CD4-positive, alpha-beta T cell (primary cell): Measurements from ENCODE around the gene TTC29. TPM values are rescaled to one million over a fixed set of nuclear protein-coding genes. Genes with fewer than 3 reads are reported as not detected.

Experiments used
- ATAC-seq: fragments of 200-7000 bp; cut with Tn5 transposase; one replicate; pipeline ENCODE4 v1.10.0; 2022; ENCODE audit warnings: mild to moderate bottlenecking; ENCODE audit not compliant: poor library complexity
- CTCF ChIA-PET: fragments of 350-600 bp; sonication (Branson Sonifier 250); formaldehyde crosslinking; loops from one replicate; lab custom pipeline; 2021; ENCODE audit warnings: antibody characterized with exemption, inconsistent platforms; lab: Charles Lee
- POLR2A ChIA-PET: fragments of 350-600 bp; sonication (Branson Sonifier 250); formaldehyde crosslinking; loops from one replicate; lab custom pipeline; 2021; ENCODE audit warnings: antibody characterized with exemption, inconsistent platforms; lab: Charles Lee
- DNase-seq, 14 experiments: peaks; one replicate each; pipeline ENCODE4 v3.0.0-alpha.2; 2013 to 2020; ENCODE audit warnings: mixed read lengths in 2 of 14
- H3K27ac ChIP-seq, 2 donors: one replicate each; pipeline versions ENCODE4 v1.5.1 to v1.7.0; 2013; ENCODE audit warnings: low read length in 2 of 2, low read depth in 1 of 2, mild to moderate bottlenecking in 1 of 2
- H3K27me3 ChIP-seq, 2 experiments: 1 replicate in 1 of 2; 2 replicates in 1 of 2; pipeline versions ENCODE4 v1.6.1 to v1.7.0; 2013; ENCODE audit warnings: low read length in 2 of 2, control low read depth in 1 of 2, mild to moderate bottlenecking in 1 of 2, moderate library complexity in 1 of 2; ENCODE audit not compliant: insufficient read depth in 2 of 2, control insufficient read depth in 1 of 2
- H3K36me3 ChIP-seq: one replicate; pipeline ENCODE4 v1.6.1; 2013; ENCODE audit warnings: low read length, control low read depth; ENCODE audit not compliant: insufficient read depth
- H3K4me1 ChIP-seq: one replicate; pipeline ENCODE4 v1.6.1; 2013; ENCODE audit warnings: low read length, control low read depth; ENCODE audit not compliant: insufficient read depth
- H3K4me3 ChIP-seq: one replicate; pipeline ENCODE4 v1.5.1; 2013; ENCODE audit warnings: mild to moderate bottlenecking, low read length, moderate library complexity
- H3K9me3 ChIP-seq, 2 experiments: 1 replicate in 1 of 2; 2 replicates in 1 of 2; pipeline versions ENCODE4 v1.6.1 to v1.7.0; 2013; ENCODE audit warnings: low read length in 2 of 2, mild to moderate bottlenecking in 2 of 2, control low read depth in 1 of 2, moderate library complexity in 1 of 2; ENCODE audit not compliant: control insufficient read depth in 1 of 2, insufficient read depth in 1 of 2
- H3K27ac Mint-ChIP-seq: one replicate; pipeline ENCODE4 v1.8.0; 2020; ENCODE audit warnings: mixed read lengths
- H3K27me3 Mint-ChIP-seq: one replicate; pipeline ENCODE4 v1.8.0; 2021; ENCODE audit warnings: mixed read lengths
- H3K36me3 Mint-ChIP-seq: one replicate; pipeline ENCODE4 v1.8.0; 2021; ENCODE audit warnings: low read depth, mixed read lengths
- H3K4me1 Mint-ChIP-seq: one replicate; pipeline ENCODE4 v1.8.0; 2021; ENCODE audit warnings: low read depth, mixed read lengths
- H3K4me3 Mint-ChIP-seq: one replicate; pipeline ENCODE4 v1.8.0; 2020; ENCODE audit warnings: mild to moderate bottlenecking, mixed read lengths
- H3K9me3 Mint-ChIP-seq: one replicate; pipeline ENCODE4 v1.8.0; 2020; ENCODE audit warnings: mixed read lengths
- CTCF ChIP-seq: fragments of 200-600 bp; IDR thresholded peaks from one replicate; pipeline ENCODE4 v1.8.0; 2022; ENCODE audit warnings: antibody characterized with exemption, mild to moderate bottlenecking
- intact Hi-C, 2 experiments: fragments of 100-400 bp; cut with DNase I in 1 of 2; cut with micrococcal nuclease in 1 of 2; formaldehyde crosslinking; loops; one replicate each; pipeline versions ENCODE4 v1.15.1 to v1.9.0; 2023 to 2025; cut with DNase I, micrococcal nuclease
- total RNA-seq, 174 experiments: library from RNA in 2 of 174; stranded (reverse) in 2 of 174; gene quantifications; one replicate each; pipeline ENCODE4 v1.2.3 and lab custom pipeline; 2021 to 2026

The TTC29 gene
- total RNA-seq, 2 experiments from 2014 or later = not detected

DNA sequence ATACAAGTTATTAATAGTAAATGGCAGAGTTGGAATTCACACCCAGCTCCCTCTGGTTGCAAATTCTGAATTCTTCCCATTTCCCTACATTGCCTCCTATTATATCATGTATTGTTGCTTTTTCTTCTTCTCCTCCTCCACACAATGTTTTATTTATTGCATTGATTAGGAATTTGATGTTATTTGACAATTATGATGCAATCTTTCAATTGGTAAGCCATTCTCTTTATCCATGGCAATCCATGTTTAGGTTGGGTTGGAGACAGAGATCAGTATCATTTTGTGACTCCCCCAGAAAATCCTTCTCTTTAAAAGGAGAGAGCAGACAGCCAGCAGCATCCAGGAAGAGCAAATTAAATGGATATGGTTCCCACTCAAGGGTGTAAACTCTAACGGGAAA is 30.5 kb downstream of the TTC29 start:
- TF ChIP-seq CTCF = no peak
- intact Hi-C loops = loop anchor here in 1 of 2 experiments (2.0 to 10.0 kb wide), 2 partner anchors 672 to 1680 kb away; no protein-coding TSS in a partner anchor
- peaks cover 4 to 10% of the 10 kb centered on the region in 2 experiments for H3K27me3 ChIP-seq
- Mint-ChIP-seq H3K4me3 (no peak overlapping the region), H3K4me1 (no peaks in the 10 kb centered on the region), H3K36me3 (no peaks in the 10 kb centered on the region), H3K27me3 (peaks cover 19% of the 10 kb centered on the region), H3K27ac (no peak overlapping the region), H3K9me3 (no peaks in the 10 kb centered on the region)
- DNase-seq = no peak
- no peaks in the 10 kb centered on the region for H3K4me1 ChIP-seq
- no peak for ATAC-seq
- POLR2A ChIA-PET = no interaction called here
- H3K36me3 ChIP-seq = no peaks in the 10 kb centered on the region
- no peaks in the 10 kb centered on the region for H3K9me3 ChIP-seq
- CTCF ChIA-PET = no interaction called here
- no peak overlapping the region for H3K4me3 ChIP-seq
- H3K27ac ChIP-seq = no peak overlapping the region

DNA sequence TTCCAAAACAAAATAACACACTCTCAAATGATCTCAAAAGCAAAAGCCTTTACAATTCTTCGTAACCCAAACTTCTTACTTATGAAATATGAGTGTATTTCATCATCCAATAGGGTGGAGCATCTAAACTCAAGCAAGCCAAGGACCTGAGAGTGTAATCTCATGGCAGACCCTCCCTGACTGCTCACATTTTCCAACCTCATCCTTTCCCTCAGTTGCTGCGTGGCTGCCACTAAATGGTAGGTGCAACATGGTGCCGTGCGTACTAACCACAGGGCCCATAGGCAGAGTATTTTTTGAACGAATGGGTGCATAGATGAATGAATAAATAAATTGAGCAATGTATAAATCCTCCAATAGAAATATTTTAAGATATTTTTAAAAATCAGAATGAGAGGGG is 45.4 kb downstream of the TTC29 start:
- Mint-ChIP-seq H3K27ac (no peak overlapping the region), H3K27me3 (peaks cover 33% of the 10 kb centered on the region), H3K4me3 (no peak overlapping the region), H3K4me1 (no peaks in the 10 kb centered on the region), H3K36me3 (no peaks in the 10 kb centered on the region), H3K9me3 (no peaks in the 10 kb centered on the region)
- DNase-seq (no peak), ATAC-seq (no peak)
- ChIA-PET CTCF (no interaction called here), POLR2A (no interaction called here)
- Histone ChIP-seq H3K27ac (no peak overlapping the region), H3K27me3 (no peaks in the 10 kb centered on the region), H3K36me3 (no peaks in the 10 kb centered on the region), H3K4me1 (no peaks in the 10 kb centered on the region), H3K4me3 (no peak overlapping the region), H3K9me3 (no peaks in the 10 kb centered on the region)
- TF ChIP-seq CTCF = no peak
- intact Hi-C loops = no loop called here

DNA sequence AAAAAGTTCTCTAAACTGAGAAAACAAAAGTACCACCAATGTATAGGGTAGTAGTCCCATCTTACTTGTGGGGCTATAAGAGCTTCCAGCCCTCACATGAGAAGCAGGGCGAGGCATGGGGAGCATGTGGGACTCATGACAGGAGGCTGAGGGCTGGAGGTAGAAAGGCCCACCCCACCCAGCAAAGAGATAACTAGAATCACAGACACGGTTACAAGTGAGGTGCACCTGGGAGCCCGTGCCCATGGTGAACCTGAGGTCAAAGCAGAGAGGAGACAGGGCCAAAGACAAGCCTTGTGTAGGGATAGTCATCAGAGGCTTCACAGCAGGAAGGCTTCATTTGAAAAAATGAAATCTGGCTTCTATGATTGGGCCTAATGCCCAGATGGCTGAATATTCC is 55.4 kb downstream of the TTC29 start:
- Histone ChIP-seq H3K27me3 (no peaks in the 10 kb centered on the region), H3K4me1 (no peaks in the 10 kb centered on the region), H3K27ac (no peak overlapping the region), H3K36me3 (no peaks in the 10 kb centered on the region), H3K4me3 (no peak overlapping the region), H3K9me3 (no peaks in the 10 kb centered on the region)
- Mint-ChIP-seq H3K27ac (no peak overlapping the region), H3K4me1 (no peaks in the 10 kb centered on the region), H3K9me3 (peaks cover 6% of the 10 kb centered on the region), H3K36me3 (no peaks in the 10 kb centered on the region), H3K4me3 (no peak overlapping the region), H3K27me3 (peaks cover 16% of the 10 kb centered on the region)
- CTCF ChIA-PET = no interaction called here
- DNase-seq (no peak), ATAC-seq (no peak)
- POLR2A ChIA-PET = no interaction called here
- intact Hi-C loops = no loop called here
- TF ChIP-seq CTCF = no peak
